GM12878 (cell line): ENCODE results near the gene PNMA1.

Source experiments
- MTA2 ChIP-seq: fragments of 450-650 bp; IDR thresholded peaks from 2 replicates; pipeline ENCODE4 v1.6.1; 2016; ENCODE audit warnings: low read depth, mild to moderate bottlenecking, moderate library complexity
- SRF ChIP-seq, 2 experiments: IDR thresholded peaks; 2 replicates each; pipeline ENCODE4 v1.6.1; 2011; ENCODE audit warnings: low read depth in 2 of 2, low read length in 2 of 2, mild to moderate bottlenecking in 1 of 2, moderate library complexity in 1 of 2
- TF ChIP-seq, protein P1 (sequence below): fragments of 450-650 bp; IDR thresholded peaks from 2 replicates; pipeline ENCODE4 v1.6.1; 2016; ENCODE audit warnings: mild to moderate bottlenecking, moderate library complexity, borderline replicate concordance

GRCh38 chr14:73724696-73725095, 10.5 kb upstream of the PNMA1 start:
- TF ChIP-seq, protein P1, sequence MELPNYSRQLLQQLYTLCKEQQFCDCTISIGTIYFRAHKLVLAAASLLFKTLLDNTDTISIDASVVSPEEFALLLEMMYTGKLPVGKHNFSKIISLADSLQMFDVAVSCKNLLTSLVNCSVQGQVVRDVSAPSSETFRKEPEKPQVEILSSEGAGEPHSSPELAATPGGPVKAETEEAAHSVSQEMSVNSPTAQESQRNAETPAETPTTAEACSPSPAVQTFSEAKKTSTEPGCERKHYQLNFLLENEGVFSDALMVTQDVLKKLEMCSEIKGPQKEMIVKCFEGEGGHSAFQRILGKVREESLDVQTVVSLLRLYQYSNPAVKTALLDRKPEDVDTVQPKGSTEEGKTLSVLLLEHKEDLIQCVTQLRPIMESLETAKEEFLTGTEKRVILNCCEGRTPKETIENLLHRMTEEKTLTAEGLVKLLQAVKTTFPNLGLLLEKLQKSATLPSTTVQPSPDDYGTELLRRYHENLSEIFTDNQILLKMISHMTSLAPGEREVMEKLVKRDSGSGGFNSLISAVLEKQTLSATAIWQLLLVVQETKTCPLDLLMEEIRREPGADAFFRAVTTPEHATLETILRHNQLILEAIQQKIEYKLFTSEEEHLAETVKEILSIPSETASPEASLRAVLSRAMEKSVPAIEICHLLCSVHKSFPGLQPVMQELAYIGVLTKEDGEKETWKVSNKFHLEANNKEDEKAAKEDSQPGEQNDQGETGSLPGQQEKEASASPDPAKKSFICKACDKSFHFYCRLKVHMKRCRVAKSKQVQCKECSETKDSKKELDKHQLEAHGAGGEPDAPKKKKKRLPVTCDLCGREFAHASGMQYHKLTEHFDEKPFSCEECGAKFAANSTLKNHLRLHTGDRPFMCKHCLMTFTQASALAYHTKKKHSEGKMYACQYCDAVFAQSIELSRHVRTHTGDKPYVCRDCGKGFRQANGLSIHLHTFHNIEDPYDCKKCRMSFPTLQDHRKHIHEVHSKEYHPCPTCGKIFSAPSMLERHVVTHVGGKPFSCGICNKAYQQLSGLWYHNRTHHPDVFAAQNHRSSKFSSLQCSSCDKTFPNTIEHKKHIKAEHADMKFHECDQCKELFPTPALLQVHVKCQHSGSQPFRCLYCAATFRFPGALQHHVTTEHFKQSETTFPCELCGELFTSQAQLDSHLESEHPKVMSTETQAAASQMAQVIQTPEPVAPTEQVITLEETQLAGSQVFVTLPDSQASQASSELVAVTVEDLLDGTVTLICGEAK, result no peak
- no peak for TF ChIP-seq MTA2
- no peak for TF ChIP-seq SRF (IDR thresholded peaks at IDR 0.05; ENCODE audit: low read depth in 2 of 2, low read length in 2 of 2)
